NOMO-1 treated with dmso at 0.1 percent for 144 hours (cell line): ENCODE data around the gene MSH6.
A peak's percentile ranks its signal among the peaks of the same experiment; 100 is the strongest.

Experiments used
- DNase-seq: peaks from one replicate; lab custom pipeline; 2025; ENCODE audit not compliant: unreplicated experiment; lab: John Stamatoyannopoulos, UW

The MSH6 gene

GRCh38 chr2:47782671-47783485, at the start of gene MSH6:
MSH6 (plus strand) TSS chr2:47783145; CDS start chr2:47783234, 89 bp downstream.
- peak; percentile 83 for DNase-seq

GRCh38 chr2:47735136-47735869, 47.6 kb upstream of the MSH6 start:
- DNase-seq, result no peak

GRCh38 chr2:47735912-47736311, 47.0 kb upstream of the MSH6 start:
- DNase-seq, result no peak

- no peak for DNase-seq
These were observed 45.6 kb upstream of the MSH6 start for GRCh38 chr2:47737191-47737975.

GRCh38 chr2:47738331-47738730, 44.6 kb upstream of the MSH6 start:
- DNase-seq, result no peak

- no peak for DNase-seq
These were observed 41.8 kb upstream of the MSH6 start for GRCh38 chr2:47741101-47741500.

- DNase-seq, result no peak
These were observed 41.3 kb upstream of the MSH6 start for GRCh38 chr2:47741637-47742036.

GRCh38 chr2:47744074-47744473, 38.9 kb upstream of the MSH6 start:
- no peak for DNase-seq

- DNase-seq, result no peak
These were observed 35.1 kb upstream of the MSH6 start for GRCh38 chr2:47747878-47748277.

- no peak for DNase-seq
These were observed 31.0 kb upstream of the MSH6 start for GRCh38 chr2:47751856-47752414.

GRCh38 chr2:47767497-47767844, 15.5 kb upstream of the MSH6 start:
- DNase-seq, result no peak

- DNase-seq, result no peak
These were observed 14.9 kb upstream of the MSH6 start for GRCh38 chr2:47767880-47768609.

GRCh38 chr2:47769318-47769717, 13.6 kb upstream of the MSH6 start:
- no peak for DNase-seq

GRCh38 chr2:47771211-47771610, 11.7 kb upstream of the MSH6 start:
- no peak for DNase-seq

GRCh38 chr2:47772343-47772742, 10.6 kb upstream of the MSH6 start:
- no peak for DNase-seq

- no peak for DNase-seq
These were observed 8.4 kb upstream of the MSH6 start for GRCh38 chr2:47774567-47774966.

- DNase-seq, result no peak
These were observed 5.5 kb upstream of the MSH6 start for GRCh38 chr2:47777277-47777937.

- no peak for DNase-seq
These were observed 4.1 kb upstream of the MSH6 start for GRCh38 chr2:47778698-47779425.

- no peak for DNase-seq
These were observed 3.5 kb upstream of the MSH6 start for GRCh38 chr2:47779426-47779790.

GRCh38 chr2:47782381-47782670, 619 bp upstream of the MSH6 start:
- no peak for DNase-seq
